Glutamatergic neuron (in vitro differentiated cells): ENCODE data around the gene ZNF593OS. TPM values are rescaled to one million over a fixed set of nuclear protein-coding genes. Genes with fewer than 3 reads are reported as not detected.

Experiments
- DNase-seq: peaks from one replicate; pipeline ENCODE4 v3.0.0; 2022
- H3K27ac Mint-ChIP-seq: one replicate; pipeline ENCODE4 v1.8.0; 2020; ENCODE audit warnings: mild to moderate bottlenecking, mixed read lengths, inconsistent platforms; ENCODE audit not compliant: unreplicated experiment
- H3K27me3 Mint-ChIP-seq: one replicate; pipeline ENCODE4 v1.8.0; 2020; ENCODE audit warnings: mild to moderate bottlenecking, moderate library complexity, mixed read lengths, inconsistent platforms; ENCODE audit not compliant: unreplicated experiment
- H3K36me3 Mint-ChIP-seq: one replicate; pipeline ENCODE4 v1.8.0; 2020; ENCODE audit warnings: mild to moderate bottlenecking, mixed read lengths, inconsistent platforms; ENCODE audit not compliant: unreplicated experiment
- H3K4me1 Mint-ChIP-seq: one replicate; pipeline ENCODE4 v1.8.0; 2020; ENCODE audit warnings: mild to moderate bottlenecking, low read depth, mixed read lengths, inconsistent platforms; ENCODE audit not compliant: unreplicated experiment
- H3K4me3 Mint-ChIP-seq: one replicate; pipeline ENCODE4 v1.8.0; 2020; ENCODE audit warnings: mild to moderate bottlenecking, mixed read lengths, inconsistent platforms; ENCODE audit not compliant: unreplicated experiment
- H3K9me3 Mint-ChIP-seq: one replicate; pipeline ENCODE4 v1.8.0; 2020; ENCODE audit warnings: mild to moderate bottlenecking, moderate library complexity, mixed read lengths, inconsistent platforms; ENCODE audit not compliant: unreplicated experiment
- CTCF ChIP-seq: fragments of 200-600 bp; sonication (generic); IDR thresholded peaks from one replicate; pipeline ENCODE4 v1.5.0; 2021; ENCODE audit not compliant: partially characterized antibody, unreplicated experiment
- total RNA-seq: library from RNA; stranded (reverse); fragmentation: NEBNext Ultra II Directional; extraction: Animal tissue kit (Norgen Biotek cat#: 25700); gene quantifications from one replicate; pipeline ENCODE4 v1.2.1, GENCODE V29; 2021; ENCODE audit not compliant: unreplicated experiment

The ZNF593OS gene
- total RNA-seq, 1 donor from 2014 or later: 4.2 TPM

GRCh38 chr1:26126321-26127084, 45.1 kb downstream of the ZNF593OS start:
- Mint-ChIP-seq H3K4me3 (no peak overlapping the region), H3K36me3 (no peaks in the 10 kb centered on the region), H3K4me1 (peaks cover 6% of the 10 kb centered on the region), H3K9me3 (no peaks in the 10 kb centered on the region), H3K27ac (no peak overlapping the region), H3K27me3 (no peaks in the 10 kb centered on the region)
- DNase-seq: no peak
- TF ChIP-seq CTCF: no peak

- no peaks in the 10 kb centered on the region for H3K9me3 Mint-ChIP-seq
- H3K36me3 Mint-ChIP-seq: no peaks in the 10 kb centered on the region
Measured at GRCh38 chr1:26125946-26126320, 45.7 kb downstream of the ZNF593OS start.

GRCh38 chr1:26125382-26125781, 46.2 kb downstream of the ZNF593OS start:
- H3K4me1 Mint-ChIP-seq: peaks cover 6% of the 10 kb centered on the region
- TF ChIP-seq CTCF: no peak

More at GRCh38 chr1:26125946-26126320, 45.7 kb downstream of the ZNF593OS start:
- TF ChIP-seq CTCF: no peak
- DNase-seq: no peak
- H3K27ac Mint-ChIP-seq: no peak overlapping the region
- H3K4me3 Mint-ChIP-seq: no peak overlapping the region
- peaks cover 6% of the 10 kb centered on the region for H3K4me1 Mint-ChIP-seq
- no peaks in the 10 kb centered on the region for H3K27me3 Mint-ChIP-seq

GRCh38 chr1:26124418-26125331, 47.0 kb downstream of the ZNF593OS start:
- Mint-ChIP-seq H3K27me3 (no peaks in the 10 kb centered on the region), H3K4me1 (peaks cover 6% of the 10 kb centered on the region), H3K9me3 (no peaks in the 10 kb centered on the region), H3K27ac (no peak overlapping the region), H3K4me3 (no peak overlapping the region), H3K36me3 (no peaks in the 10 kb centered on the region)
- DNase-seq: no peak
- TF ChIP-seq CTCF: no peak

More at GRCh38 chr1:26125382-26125781, 46.2 kb downstream of the ZNF593OS start:
- Mint-ChIP-seq H3K4me3 (no peak overlapping the region), H3K27ac (no peak overlapping the region), H3K36me3 (no peaks in the 10 kb centered on the region), H3K9me3 (no peaks in the 10 kb centered on the region), H3K27me3 (no peaks in the 10 kb centered on the region)
- no peak for DNase-seq
